DMS153 treated with DMSO at 0.1 percent for 48 hours (cell line): Measurements from ENCODE around the gene STAT4.

ENCODE experiments used
- DNase-seq: peaks from one replicate; lab custom pipeline; 2025; ENCODE audit not compliant: unreplicated experiment; lab: John Stamatoyannopoulos, UW

STAT4 gene, protein sequence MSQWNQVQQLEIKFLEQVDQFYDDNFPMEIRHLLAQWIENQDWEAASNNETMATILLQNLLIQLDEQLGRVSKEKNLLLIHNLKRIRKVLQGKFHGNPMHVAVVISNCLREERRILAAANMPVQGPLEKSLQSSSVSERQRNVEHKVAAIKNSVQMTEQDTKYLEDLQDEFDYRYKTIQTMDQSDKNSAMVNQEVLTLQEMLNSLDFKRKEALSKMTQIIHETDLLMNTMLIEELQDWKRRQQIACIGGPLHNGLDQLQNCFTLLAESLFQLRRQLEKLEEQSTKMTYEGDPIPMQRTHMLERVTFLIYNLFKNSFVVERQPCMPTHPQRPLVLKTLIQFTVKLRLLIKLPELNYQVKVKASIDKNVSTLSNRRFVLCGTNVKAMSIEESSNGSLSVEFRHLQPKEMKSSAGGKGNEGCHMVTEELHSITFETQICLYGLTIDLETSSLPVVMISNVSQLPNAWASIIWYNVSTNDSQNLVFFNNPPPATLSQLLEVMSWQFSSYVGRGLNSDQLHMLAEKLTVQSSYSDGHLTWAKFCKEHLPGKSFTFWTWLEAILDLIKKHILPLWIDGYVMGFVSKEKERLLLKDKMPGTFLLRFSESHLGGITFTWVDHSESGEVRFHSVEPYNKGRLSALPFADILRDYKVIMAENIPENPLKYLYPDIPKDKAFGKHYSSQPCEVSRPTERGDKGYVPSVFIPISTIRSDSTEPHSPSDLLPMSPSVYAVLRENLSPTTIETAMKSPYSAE

DNA sequence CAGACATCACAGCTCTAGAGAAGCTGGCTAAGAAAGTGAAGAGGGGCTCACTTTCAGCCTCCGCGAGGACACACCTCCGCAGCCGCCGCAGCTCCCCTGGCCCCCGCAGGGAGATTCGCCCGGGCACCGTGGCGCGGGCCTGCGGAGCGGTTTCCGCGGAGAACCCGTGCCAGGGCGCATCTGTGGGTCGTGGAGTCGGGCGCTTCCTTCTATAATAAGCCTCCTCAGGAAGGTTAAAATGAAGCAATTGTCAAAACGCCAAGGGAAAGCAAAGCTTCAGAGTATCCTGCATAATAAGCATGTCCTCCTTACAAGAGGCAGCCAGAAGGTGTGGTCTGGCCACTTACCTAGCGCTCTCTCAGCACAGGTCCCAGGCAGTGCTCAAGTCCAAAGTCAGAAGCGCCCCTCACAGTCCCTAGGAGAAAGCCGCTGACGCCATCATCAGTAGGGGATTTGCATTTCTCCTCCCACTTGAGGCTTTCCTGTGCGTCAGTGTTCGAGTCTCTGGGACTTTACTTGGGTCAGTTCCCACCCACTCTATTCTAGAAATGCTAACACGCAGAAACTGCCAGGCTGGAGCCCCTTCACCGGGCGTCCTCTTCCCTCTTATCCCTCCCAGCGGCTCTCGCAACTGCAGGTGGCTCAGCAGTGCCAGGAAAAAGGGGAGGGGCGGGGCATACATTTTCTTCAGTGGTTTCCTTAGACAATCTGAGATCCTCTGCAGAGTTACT, at the start of gene STAT4:
STAT4 (minus strand) TSS at position 395 of the 731 bp plus-strand sequence. CDS start 2,791 bp downstream, outside the sequence.
- DNase-seq: peak; percentile 31

GRCh38 chr2:191199929-191200512, 49.2 kb upstream of the STAT4 start:
- DNase-seq: no peak

- DNase-seq: no peak
These were observed 47.5 kb upstream of the STAT4 start for GRCh38 chr2:191198271-191198670.

DNA sequence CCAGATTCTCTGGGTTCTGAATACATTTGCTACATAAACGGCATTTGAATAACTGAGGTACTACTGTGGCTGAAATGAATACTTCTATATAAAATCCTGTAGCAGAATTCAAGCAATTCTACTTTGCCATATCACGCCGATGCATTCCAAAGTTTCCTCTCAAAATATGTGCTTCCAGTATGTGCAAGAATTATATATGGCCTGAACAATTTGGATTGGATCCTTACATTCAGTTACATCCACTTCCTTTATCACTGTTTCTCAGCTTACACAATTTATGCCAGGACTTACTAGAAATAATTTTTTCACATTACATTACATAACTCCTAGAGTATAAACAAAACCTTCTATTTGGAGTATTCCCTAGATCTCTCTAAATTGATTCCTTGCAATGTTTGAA, 46.3 kb upstream of the STAT4 start:
- DNase-seq: no peak

DNA sequence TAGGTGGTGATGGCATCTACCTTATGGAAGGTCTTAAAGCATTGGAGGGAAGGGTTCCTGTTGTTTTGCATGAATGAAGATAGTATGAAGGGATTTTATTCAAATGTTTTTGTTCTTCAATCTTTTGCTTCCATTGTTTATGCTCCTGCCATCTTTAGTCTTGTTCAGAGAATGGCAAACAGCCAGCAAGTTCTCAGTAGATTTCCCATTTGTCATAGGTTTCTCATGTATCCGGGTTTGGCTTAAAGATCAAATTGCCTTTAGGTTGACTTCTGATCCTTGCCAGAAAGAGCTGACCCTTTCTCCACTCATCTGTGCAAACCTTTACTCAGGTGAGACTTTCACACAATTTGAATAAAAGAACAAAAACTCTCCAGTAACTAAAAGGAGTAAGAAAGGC, 44.2 kb upstream of the STAT4 start:
- DNase-seq: no peak

DNA sequence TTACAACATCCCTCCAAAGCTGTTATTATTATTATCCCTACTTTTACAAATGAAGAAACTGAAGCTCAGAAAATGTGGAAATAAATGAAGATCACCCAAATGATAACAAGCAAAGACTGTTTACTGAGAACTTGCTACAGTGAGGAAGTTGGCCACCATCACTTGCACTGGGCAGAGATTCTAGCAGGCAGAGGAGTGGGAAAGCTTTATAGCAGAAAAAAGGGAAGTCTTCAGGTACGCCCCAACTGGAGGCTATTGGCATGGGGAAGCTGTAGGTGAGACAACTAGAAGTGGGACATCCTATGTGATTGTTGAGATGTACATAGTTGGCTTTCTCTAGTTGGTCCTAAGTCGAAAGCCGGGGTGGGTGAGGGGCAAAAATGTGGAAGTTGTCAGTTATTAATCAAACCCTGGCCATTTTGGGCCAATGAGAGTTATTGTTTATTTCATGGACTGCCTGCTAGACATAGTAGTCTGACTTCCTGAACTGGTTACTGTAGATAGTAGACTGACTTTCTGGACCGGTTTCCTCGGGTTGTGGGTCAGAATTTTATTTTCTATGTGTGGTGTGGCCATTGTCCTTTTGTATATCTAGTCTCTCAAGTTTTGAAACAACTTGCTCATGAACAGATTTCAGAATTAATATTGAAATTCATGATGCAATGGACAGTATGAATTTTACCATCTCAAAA, 40.2 kb upstream of the STAT4 start:
- no peak for DNase-seq

GRCh38 chr2:191190435-191190834, 39.6 kb upstream of the STAT4 start:
- no peak for DNase-seq

- no peak for DNase-seq
These were observed 38.4 kb upstream of the STAT4 start for GRCh38 chr2:191189112-191189635.

DNA sequence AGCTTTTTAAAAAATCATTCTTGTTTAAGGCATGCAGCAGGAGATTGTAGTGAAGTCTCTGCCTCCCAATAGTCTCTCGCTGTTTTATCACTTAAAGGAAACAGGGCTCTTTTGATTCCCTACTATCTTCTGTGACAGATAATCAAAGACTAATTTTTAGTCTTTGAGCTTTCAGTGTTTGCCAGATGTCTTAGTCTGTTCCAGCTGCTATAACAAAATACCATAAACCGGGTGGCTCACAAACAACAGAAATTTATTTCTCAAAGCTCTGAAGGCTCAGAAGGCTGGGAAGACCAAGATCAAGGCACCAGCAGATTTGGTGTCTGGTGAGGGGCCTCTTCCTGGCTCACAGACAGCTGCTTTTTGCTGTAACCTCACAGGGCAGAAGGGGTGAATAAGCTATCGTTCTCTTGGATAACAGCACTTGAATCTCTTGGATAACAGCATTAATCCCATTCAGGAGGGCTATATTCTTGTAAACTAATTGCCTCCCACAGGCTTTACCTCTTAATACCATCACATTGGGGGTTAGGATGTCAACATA, 37.8 kb upstream of the STAT4 start:
- DNase-seq: no peak

GRCh38 chr2:191187105-191187829, 36.5 kb upstream of the STAT4 start:
- no peak for DNase-seq

- no peak for DNase-seq
These were observed 33.7 kb upstream of the STAT4 start for GRCh38 chr2:191184457-191184856.

GRCh38 chr2:191183516-191183915, 32.7 kb upstream of the STAT4 start:
- no peak for DNase-seq

DNA sequence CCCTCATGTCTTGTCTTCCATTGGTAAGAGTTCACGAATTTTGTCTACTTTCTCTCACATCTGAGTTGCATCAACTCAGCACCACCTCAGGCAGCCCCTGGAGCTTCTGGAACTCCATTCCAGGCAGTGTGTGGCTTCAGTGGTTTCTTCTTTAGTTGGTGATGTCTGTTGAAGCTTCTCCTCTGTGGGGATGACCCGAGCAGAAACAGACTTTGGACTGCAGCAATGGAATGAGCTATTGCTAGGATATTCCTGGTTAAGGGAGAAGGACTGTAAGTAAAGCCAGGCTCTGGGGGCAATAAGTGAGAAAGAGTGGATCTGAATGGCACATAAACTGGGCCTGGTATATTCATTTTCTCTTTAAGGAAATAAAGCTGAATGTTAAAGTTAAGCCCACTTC, 32.3 kb upstream of the STAT4 start:
- no peak for DNase-seq

GRCh38 chr2:191180713-191181112, 29.9 kb upstream of the STAT4 start:
- no peak for DNase-seq

DNA sequence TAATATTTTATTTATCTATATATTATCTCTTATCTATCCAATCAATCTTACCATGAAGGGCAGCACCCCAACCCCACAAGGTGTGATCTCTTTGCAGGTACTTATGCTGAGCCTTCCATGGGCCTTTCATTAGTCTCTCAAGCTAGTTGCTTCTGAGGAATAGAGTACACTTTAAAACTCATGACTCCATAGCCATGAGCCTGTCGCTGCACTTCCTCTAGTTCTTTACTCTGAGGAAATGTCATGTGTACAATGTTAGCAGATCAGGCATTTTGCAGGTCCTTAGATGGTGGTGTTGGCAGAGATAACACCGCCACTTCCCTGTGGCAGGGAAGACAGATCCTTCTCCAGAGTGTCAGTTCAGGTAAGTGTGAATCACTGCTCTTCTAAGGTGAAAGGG, 29.5 kb upstream of the STAT4 start:
- DNase-seq: no peak

DNA sequence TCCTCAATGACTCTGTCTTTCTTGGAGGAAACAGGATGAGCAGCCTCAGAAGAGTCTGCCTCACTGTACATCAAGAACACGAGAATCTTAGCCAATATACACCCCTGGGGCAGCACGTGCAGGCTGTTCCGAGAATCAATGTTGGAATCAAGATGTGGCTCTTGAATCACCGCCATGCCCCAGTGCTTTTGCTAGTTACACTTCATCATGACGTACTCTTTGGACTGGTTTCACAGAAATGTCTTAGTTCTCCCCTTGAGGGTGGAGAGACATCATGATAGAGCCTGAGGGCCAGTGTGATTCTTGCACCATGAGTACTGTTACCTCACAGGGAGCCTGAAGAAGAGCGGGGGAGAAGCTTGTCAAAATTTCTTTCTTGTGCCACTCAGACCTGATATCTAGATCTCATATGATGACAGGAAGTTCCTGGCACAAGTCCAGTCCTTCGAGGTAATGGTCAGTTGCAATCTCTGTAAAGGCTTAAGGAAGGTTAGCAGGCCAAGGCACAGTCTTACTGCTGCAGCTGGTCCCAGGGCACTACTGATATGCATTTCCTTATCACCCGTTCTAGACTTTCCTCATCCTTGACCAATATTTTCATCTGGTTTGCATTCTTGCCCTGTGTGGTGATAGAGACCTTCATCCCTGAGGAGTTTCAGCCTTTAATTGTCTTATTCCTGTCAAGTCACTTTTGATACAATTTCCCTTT, 28.2 kb upstream of the STAT4 start:
- no peak for DNase-seq

- no peak for DNase-seq
These were observed 27.2 kb upstream of the STAT4 start for GRCh38 chr2:191177751-191178736.
